SK-N-SH (cell line): ENCODE results near the gene KYAT1. TPM values are rescaled to one million over a fixed set of nuclear protein-coding genes. Genes with fewer than 3 reads are reported as not detected.

Experiments
- CTCF ChIA-PET: fragments of 300-600, 350-600 bp; formaldehyde crosslinking; extraction: SDS; loops from one replicate; lab custom pipeline; 2021; lab: Yijun Ruan, JAX
- POLR2A ChIA-PET: fragments of 350-600 bp; sonication (Branson Sonifier 250); formaldehyde crosslinking; extraction: SDS; loops from one replicate; lab custom pipeline; 2020; ENCODE audit warnings: antibody characterized with exemption, inconsistent platforms; lab: Yijun Ruan, JAX
- DNase-seq: peaks from one replicate; pipeline ENCODE4 v3.0.0; 2012
- H2AFZ ChIP-seq: fragments of 200-600 bp; sonication (generic); 2 replicates; pipeline ENCODE4 v1.8.1; 2016; ENCODE audit warnings: antibody characterized with exemption, mild to moderate bottlenecking, low read depth
- H3F3A ChIP-seq: fragments of 200-600 bp; sonication (generic); replicated peaks from 2 replicates; pipeline ENCODE3; 2016; ENCODE audit warnings: antibody characterized with exemption, mild to moderate bottlenecking; ENCODE audit not compliant: insufficient read depth
- H3K27ac ChIP-seq, 2 experiments: fragments of 200-500 bp in 1 of 2; fragments of 200-600 bp in 1 of 2; sonication (Bioruptor generic) in 1 of 2; sonication (generic), shearing (Covaris generic) in 1 of 2; 2 replicates each; pipeline versions ENCODE4 v1.5.1 to v1.6.1; 2014 to 2016; ENCODE audit warnings: low read depth in 2 of 2, inconsistent platforms in 1 of 2, low read length in 1 of 2, mild to moderate bottlenecking in 1 of 2, mixed read lengths in 1 of 2
- H3K27me3 ChIP-seq: fragments of 200-600 bp; sonication (generic), shearing (Covaris generic); 2 replicates; pipeline ENCODE4 v1.6.1; 2016; ENCODE audit warnings: mixed run types; ENCODE audit not compliant: insufficient read depth
- H3K36me3 ChIP-seq, 2 experiments: fragments of 200-500 bp in 1 of 2; fragments of 200-600 bp in 1 of 2; sonication (Bioruptor generic) in 1 of 2; sonication (generic) in 1 of 2; replicated peaks in 1 of 2; 2 replicates each; pipeline versions ENCODE3 to v1.5.1; 2014 to 2016; ENCODE audit warnings: low read length in 1 of 2, mild to moderate bottlenecking in 1 of 2; ENCODE audit not compliant: insufficient read depth in 2 of 2, control insufficient read depth in 1 of 2
- H3K4me1 ChIP-seq, 2 experiments: fragments of 200-500 bp in 1 of 2; fragments of 200-600 bp in 1 of 2; sonication (Bioruptor generic) in 1 of 2; sonication (generic), shearing (Covaris generic) in 1 of 2; 2 replicates each; pipeline versions ENCODE4 v1.5.1 to v1.6.1; 2014 to 2016; ENCODE audit warnings: low read depth in 1 of 2, low read length in 1 of 2, mixed run types in 1 of 2; ENCODE audit not compliant: insufficient read depth in 2 of 2, control insufficient read depth in 1 of 2
- H3K4me2 ChIP-seq: fragments of 200-600 bp; sonication (generic), shearing (Covaris generic); 2 replicates; pipeline ENCODE4 v1.6.1; 2017; ENCODE audit warnings: mixed run types
- H3K4me3 ChIP-seq, 2 experiments: fragments of 200-500 bp in 1 of 2; fragments of 200-600 bp in 1 of 2; sonication (Bioruptor generic) in 1 of 2; sonication (generic), shearing (Covaris generic) in 1 of 2; 2 replicates each; pipeline versions ENCODE4 v1.5.1 to v1.8.1; 2014 to 2016; ENCODE audit warnings: low read depth in 2 of 2, inconsistent platforms in 1 of 2, low read length in 1 of 2, mild to moderate bottlenecking in 1 of 2, mixed read lengths in 1 of 2, moderate library complexity in 1 of 2
- H3K79me2 ChIP-seq: fragments of 200-600 bp; sonication (generic); 2 replicates; pipeline ENCODE4 v1.8.1; 2017; ENCODE audit warnings: mild to moderate bottlenecking; ENCODE audit not compliant: insufficient read depth
- H3K9ac ChIP-seq: fragments of 200-600 bp; sonication (generic); 2 replicates; pipeline ENCODE4 v1.6.1; 2017; ENCODE audit warnings: mixed run types
- H3K9me2 ChIP-seq: fragments of 200-600 bp; sonication (generic); 2 replicates; pipeline ENCODE4 v1.6.1; 2017; ENCODE audit warnings: mixed run types
- H3K9me3 ChIP-seq: fragments of 200-600 bp; sonication (generic); 2 replicates; pipeline ENCODE4 v1.6.1; 2017; ENCODE audit warnings: mixed run types, mild to moderate bottlenecking, moderate library complexity
- H4K20me1 ChIP-seq: fragments of 200-600 bp; sonication (generic); 2 replicates; pipeline ENCODE4 v1.6.1; 2017; ENCODE audit warnings: mild to moderate bottlenecking, mixed run types; ENCODE audit not compliant: insufficient read depth
- CHD2 ChIP-seq: fragments of 150-350 bp; IDR thresholded peaks from 2 replicates; pipeline ENCODE4 v1.6.1; 2018; ENCODE audit warnings: low read length; ENCODE audit not compliant: partially characterized antibody
- ELF1 ChIP-seq: IDR thresholded peaks from 2 replicates; pipeline ENCODE4 v1.4.0; 2012
- EZH2phosphoT487 ChIP-seq: fragments of 200-600 bp; sonication (generic); IDR thresholded peaks from 2 replicates; pipeline ENCODE4 v1.6.1; 2017; ENCODE audit warnings: low read depth, mixed run types, mild to moderate bottlenecking, antibody characterized with exemption, moderate library complexity, borderline replicate concordance
- FOXM1 ChIP-seq: IDR thresholded peaks from 2 replicates; pipeline ENCODE4 v1.4.0; 2012; ENCODE audit warnings: low read depth, mild to moderate bottlenecking
- GABPA ChIP-seq: IDR thresholded peaks from 2 replicates; pipeline ENCODE4 v1.4.0; 2012; ENCODE audit warnings: low read depth, mild to moderate bottlenecking
- GATA2 ChIP-seq: sonication (generic); formaldehyde crosslinking; IDR thresholded peaks from 2 replicates; pipeline ENCODE4 v1.5.0; 2020; ENCODE audit warnings: mild to moderate bottlenecking, missing genetic modification reagents
- JUND ChIP-seq: IDR thresholded peaks from 2 replicates; pipeline ENCODE4 v1.4.0; 2012
- NRF1 ChIP-seq: IDR thresholded peaks from 2 replicates; pipeline ENCODE4 v1.6.1; 2012; ENCODE audit warnings: low read depth, mild to moderate bottlenecking, low read length
- PBX3 ChIP-seq: IDR thresholded peaks from 2 replicates; pipeline ENCODE4; 2012
- POLR2AphosphoS5 ChIP-seq: IDR thresholded peaks from 2 replicates; pipeline ENCODE4 v1.6.1; 2012; ENCODE audit warnings: low read depth, low read length
- REST ChIP-seq: IDR thresholded peaks from 2 replicates; pipeline ENCODE4 v1.6.1; 2012; ENCODE audit warnings: mild to moderate bottlenecking, low read depth, low read length, moderate library complexity
- RFX5 ChIP-seq: IDR thresholded peaks from 2 replicates; pipeline ENCODE4 v1.6.1; 2012; ENCODE audit warnings: mild to moderate bottlenecking, improper control_type of control experiment, low read length
- SMC3 ChIP-seq: IDR thresholded peaks from 2 replicates; pipeline ENCODE4 v1.6.1; 2012; ENCODE audit warnings: low read depth, low read length, improper control_type of control experiment
- TAF1 ChIP-seq: IDR thresholded peaks from 2 replicates; pipeline ENCODE4 v1.6.1; 2012; ENCODE audit warnings: low read depth, mild to moderate bottlenecking, low read length, moderate library complexity, borderline replicate concordance
- TCF12 ChIP-seq: IDR thresholded peaks from 2 replicates; pipeline ENCODE4 v1.4.0; 2012
- TEAD4 ChIP-seq: IDR thresholded peaks from 2 replicates; pipeline ENCODE4 v1.4.0; 2012; ENCODE audit warnings: mild to moderate bottlenecking, borderline replicate concordance; ENCODE audit not compliant: insufficient read depth
- USF1 ChIP-seq: IDR thresholded peaks from 2 replicates; pipeline ENCODE4 v1.4.0; 2012; ENCODE audit warnings: low read depth, borderline replicate concordance
- YY1 ChIP-seq: IDR thresholded peaks from 2 replicates; pipeline ENCODE4 v1.4.0; 2012; ENCODE audit warnings: low read depth, mild to moderate bottlenecking
- ZBTB33 ChIP-seq: IDR thresholded peaks from 2 replicates; pipeline ENCODE4 v1.4.0; 2012; ENCODE audit warnings: low read depth, borderline replicate concordance
- WGBS: methylation state at CpG from one replicate; pipeline ENCODE4 v1.1.6; 2017; ENCODE audit warnings: low lambda C conversion rate; 5-methylcytosine and 5-hydroxymethylcytosine counted together
- polyA plus RNA-seq, 3 experiments: library from polyadenylated mRNA; depleted of rRNA; stranded (reverse); fragments of >200 nt; gene quantifications; 2 replicates each; pipeline ENCODE4 v1.2.3, GENCODE V29; 2012

The KYAT1 gene
- polyA plus RNA-seq, 1 of the 3 experiments (the other 2 are of a cell fraction), result 9.4 TPM

- WGBS, result 93% methylated on average over 8 of the region's 8 CpGs
- no peak for DNase-seq
- Histone ChIP-seq H3K79me2 (peaks cover 94% of the 10 kb centered on the region), H3K9me3 (no peaks in the 10 kb centered on the region), H3K27ac (peak overlapping the region in 1 of 2 experiments; percentile 75; a peak in 1 of 4 replicates), H3K4me3 (no peak overlapping the region), H3K27me3 (no peaks in the 10 kb centered on the region), H4K20me1 (no peaks in the 10 kb centered on the region; the same call in 1 of the 2 replicates), H2AFZ (no peak overlapping the region), H3K4me1 (peaks cover 2 to 15% of the 10 kb centered on the region in 2 experiments; a peak in 3 of 4 replicates), H3K36me3 (peaks cover 5 to 31% of the 10 kb centered on the region in 2 experiments), H3F3A (peaks cover 6% of the 10 kb centered on the region), H3K4me2 (no peak overlapping the region; the same call in 1 of the 2 replicates), H3K9me2 (no peaks in the 10 kb centered on the region), H3K9ac (no peak overlapping the region)
- POLR2A ChIA-PET, result no interaction called here
- CTCF ChIA-PET, result interaction anchor here (1.0 kb wide), 1 partner anchor 41 kb away, joined by 3 read pairs; no protein-coding TSS in a partner anchor
- TF ChIP-seq JUND (no peak), REST (no peak), CHD2 (no peak), NRF1 (no peak), YY1 (no peak), SMC3 (no peak), EZH2phosphoT487 (no peak), FOXM1 (no peak), ELF1 (no peak), RFX5 (no peak), GATA2 (CRISPR knock-in tag) (no peak), USF1 (no peak), TEAD4 (no peak), POLR2AphosphoS5 (no peak), PBX3 (no peak), TCF12 (no peak), GABPA (no peak), ZBTB33 (no peak), TAF1 (no peak)
- TF ChIP-seq, all 33 proteins: peak for 0
Measured at GRCh38 chr9:128893354-128893753, 11.6 kb upstream of the KYAT1 start.
